Measurements from ENCODE around the gene MRPL14.
"Not testable (repeated sequence)": the region's sequence is repeated elsewhere in the genome, so short reads cannot be mapped to it uniquely, and the experiment has no call there.

MRPL14 gene

GRCh38 chr6:44110005-44110676, 17.1 kb downstream of the MRPL14 start:
- Mint-ChIP-seq H3K9me3 (no peaks in the 10 kb centered on the region), H3K4me3 (no peak overlapping the region), H3K4me1 (peaks cover 5% of the 10 kb centered on the region), H3K36me3 (peaks cover 43% of the 10 kb centered on the region), H3K27me3 (no peaks in the 10 kb centered on the region), H3K27ac (no peak overlapping the region)
- CTCF ChIA-PET, result interaction anchor here (1.1 to 2.4 kb wide), 2 partner anchors 10 to 14 kb away, joined by 3 to 6 read pairs; no protein-coding TSS in a partner anchor
- DNase-seq, result no peak

DNA sequence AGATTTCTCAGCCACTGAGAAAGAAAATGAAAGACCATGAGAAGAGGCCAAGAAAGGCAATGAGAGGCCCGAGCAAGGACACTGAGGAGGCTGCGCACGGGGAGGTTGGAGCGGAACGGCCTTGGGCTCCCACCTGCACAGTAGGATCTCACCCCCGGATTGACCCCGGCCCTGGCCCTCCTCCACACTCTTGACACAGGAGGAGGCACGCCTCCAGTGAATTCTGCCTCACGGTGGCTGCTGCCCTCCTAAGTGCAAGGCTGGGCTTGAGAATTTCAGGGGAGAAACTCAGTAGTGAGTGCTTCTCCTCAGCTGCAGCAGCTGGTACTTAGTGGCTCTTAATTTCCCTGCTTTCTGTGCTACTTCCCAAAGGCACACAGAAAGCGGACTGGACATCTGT, 18.0 kb downstream of the MRPL14 start:
- no peaks in the 10 kb centered on the region for H3K27me3 Mint-ChIP-seq
- peaks cover 5% of the 10 kb centered on the region for H3K4me1 Mint-ChIP-seq
- H3K36me3 Mint-ChIP-seq, result peaks cover 46% of the 10 kb centered on the region
- H3K4me3 Mint-ChIP-seq, result no peak overlapping the region
- CTCF ChIA-PET, result interaction anchor here (2.4 kb wide), 1 partner anchor 13 kb away, joined by 6 read pairs; no protein-coding TSS in a partner anchor
- H3K27ac Mint-ChIP-seq, result peak overlapping the region; percentile 68
- DNase-seq, result no peak
- H3K9me3 Mint-ChIP-seq, result no peaks in the 10 kb centered on the region

DNA sequence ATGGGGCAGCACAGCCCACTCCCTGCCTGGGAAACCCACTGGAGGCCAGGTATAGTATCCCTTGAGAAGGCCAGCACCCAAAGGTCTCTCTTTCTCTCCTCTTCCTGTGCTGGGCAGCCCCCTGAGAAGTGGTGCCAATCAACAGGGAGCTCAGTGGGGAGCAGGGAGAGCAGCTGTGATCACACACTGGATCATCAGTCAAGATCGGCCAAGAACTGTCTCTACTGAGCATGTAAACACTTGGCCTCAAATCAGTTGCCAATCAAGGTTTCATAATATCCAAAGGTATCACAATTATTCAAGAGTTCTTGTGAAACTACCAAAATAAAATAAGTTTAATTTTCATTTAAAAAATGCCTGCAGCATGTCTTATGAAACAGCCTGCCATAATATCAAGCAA, 18.8 kb downstream of the MRPL14 start:
- no peaks in the 10 kb centered on the region for H3K9me3 Mint-ChIP-seq
- H3K36me3 Mint-ChIP-seq, result peaks cover 44% of the 10 kb centered on the region
- CTCF ChIA-PET, result interaction anchor here (2.4 kb wide), 1 partner anchor 12 kb away, joined by 6 read pairs; no protein-coding TSS in a partner anchor
- H3K4me1 Mint-ChIP-seq, result peaks cover 5% of the 10 kb centered on the region
- no peak overlapping the region for H3K4me3 Mint-ChIP-seq
- no peaks in the 10 kb centered on the region for H3K27me3 Mint-ChIP-seq
- DNase-seq, result no peak
- H3K27ac Mint-ChIP-seq, result no peak overlapping the region

DNA sequence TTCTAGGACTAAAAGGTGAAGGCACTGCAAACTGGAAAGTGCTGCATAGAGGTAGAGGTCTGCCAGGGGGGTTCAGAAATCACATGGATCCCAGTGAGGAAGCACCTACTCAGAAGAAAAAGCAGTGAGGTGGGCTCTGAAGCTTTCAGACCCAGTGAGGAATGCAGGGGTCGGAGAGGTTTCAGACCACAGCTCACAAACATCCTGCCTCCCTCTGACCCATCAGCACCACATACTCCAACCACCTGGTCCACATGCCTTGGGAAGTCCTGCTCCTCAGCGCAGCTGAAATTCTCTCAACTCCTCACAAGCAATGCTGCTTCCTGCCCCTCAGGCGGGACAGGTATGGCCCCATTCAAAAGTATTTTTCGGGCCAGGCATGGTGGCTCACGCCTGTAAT, 20.2 kb downstream of the MRPL14 start:
- Mint-ChIP-seq H3K4me3 (no peak overlapping the region), H3K36me3 (peaks cover 34% of the 10 kb centered on the region), H3K27ac (no peak overlapping the region), H3K9me3 (no peaks in the 10 kb centered on the region), H3K4me1 (peaks cover 15% of the 10 kb centered on the region), H3K27me3 (no peaks in the 10 kb centered on the region)
- CTCF ChIA-PET, result interaction anchor here (1.4 kb wide), 1 partner anchor 11 kb away, joined by 4 read pairs; no protein-coding TSS in a partner anchor
- DNase-seq, result no peak

GRCh38 chr6:44105993-44106740, 21.1 kb downstream of the MRPL14 start:
- no peak overlapping the region for H3K27ac Mint-ChIP-seq
- DNase-seq, result no peak
- CTCF ChIA-PET, result interaction anchor here (1.3 to 1.4 kb wide), 2 partner anchors 8 to 10 kb away, joined by 4 to 5 read pairs; no protein-coding TSS in a partner anchor
- no peak overlapping the region for H3K4me3 Mint-ChIP-seq
- no peaks in the 10 kb centered on the region for H3K27me3 Mint-ChIP-seq
- peaks cover 25% of the 10 kb centered on the region for H3K36me3 Mint-ChIP-seq
- peaks cover 14% of the 10 kb centered on the region for H3K4me1 Mint-ChIP-seq
- H3K9me3 Mint-ChIP-seq, result no peaks in the 10 kb centered on the region

DNA sequence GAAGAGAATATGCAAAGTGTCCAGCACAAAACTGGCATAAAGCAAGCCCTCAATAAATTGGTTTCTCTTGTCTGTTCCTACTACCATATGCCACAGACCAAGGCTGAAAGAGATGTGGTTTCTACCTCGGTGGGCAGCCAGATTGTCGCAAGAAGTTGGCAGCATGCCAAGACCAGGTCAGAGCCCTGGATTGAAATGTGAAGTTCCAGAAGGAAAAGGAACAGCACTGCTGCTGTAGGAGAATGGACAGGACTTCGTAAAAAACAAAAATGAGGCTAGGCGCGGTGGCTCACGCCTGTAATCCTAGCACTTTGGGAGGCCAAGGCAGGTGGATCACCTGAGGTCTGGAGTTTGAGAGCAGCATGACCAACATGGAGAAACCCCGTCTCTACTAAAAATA, 22.1 kb downstream of the MRPL14 start:
- H3K4me3 Mint-ChIP-seq, result no peak overlapping the region

GRCh38 chr6:44104481-44105021, 22.7 kb downstream of the MRPL14 start:
- H3K27ac Mint-ChIP-seq, result no peak overlapping the region
- no peaks in the 10 kb centered on the region for H3K27me3 Mint-ChIP-seq
- peaks cover 14% of the 10 kb centered on the region for H3K36me3 Mint-ChIP-seq

More for the DNA sequence above, 22.1 kb downstream of the MRPL14 start:
- peaks cover 14% of the 10 kb centered on the region for H3K4me1 Mint-ChIP-seq
- H3K36me3 Mint-ChIP-seq, result peaks cover 19% of the 10 kb centered on the region
- no peaks in the 10 kb centered on the region for H3K27me3 Mint-ChIP-seq
- CTCF ChIA-PET, result no interaction called here
- H3K9me3 Mint-ChIP-seq, result no peaks in the 10 kb centered on the region
- DNase-seq, result no peak
- H3K27ac Mint-ChIP-seq, result no peak overlapping the region

DNA sequence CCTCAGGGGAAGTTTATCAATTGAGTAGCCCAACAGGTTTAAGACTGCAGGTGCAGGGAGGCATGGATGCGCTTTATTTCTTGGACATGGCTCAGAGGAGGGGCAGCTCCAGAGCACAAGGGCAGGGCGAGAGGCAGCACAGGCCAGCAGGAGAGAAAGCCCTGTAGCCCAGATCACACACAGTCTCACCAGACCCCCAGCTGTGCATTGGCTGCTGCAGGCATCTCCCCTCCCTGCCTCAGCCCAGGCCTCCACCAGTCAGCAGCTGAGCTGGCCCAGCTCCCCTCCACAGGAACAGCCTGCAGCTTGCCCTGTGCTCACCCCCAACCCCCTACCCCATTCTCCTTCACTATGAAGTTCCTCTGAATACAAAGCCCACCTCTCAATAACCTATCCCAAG, 24.7 kb downstream of the MRPL14 start:
- Mint-ChIP-seq H3K36me3 (peaks cover 8% of the 10 kb centered on the region), H3K4me3 (no peak overlapping the region), H3K9me3 (no peaks in the 10 kb centered on the region), H3K27ac (no peak overlapping the region), H3K27me3 (no peaks in the 10 kb centered on the region), H3K4me1 (peaks cover 14% of the 10 kb centered on the region)
- DNase-seq, result no peak
- CTCF ChIA-PET, result interaction anchor here (0.8 to 1.4 kb wide), 2 partner anchors 9 to 70 kb away, joined by 3 to 5 read pairs; no protein-coding TSS in a partner anchor

More at GRCh38 chr6:44104481-44105021, 22.7 kb downstream of the MRPL14 start:
- Mint-ChIP-seq H3K4me3 (no peak overlapping the region), H3K4me1 (peaks cover 14% of the 10 kb centered on the region), H3K9me3 (no peaks in the 10 kb centered on the region)
- CTCF ChIA-PET, result no interaction called here
- DNase-seq, result no peak

DNA sequence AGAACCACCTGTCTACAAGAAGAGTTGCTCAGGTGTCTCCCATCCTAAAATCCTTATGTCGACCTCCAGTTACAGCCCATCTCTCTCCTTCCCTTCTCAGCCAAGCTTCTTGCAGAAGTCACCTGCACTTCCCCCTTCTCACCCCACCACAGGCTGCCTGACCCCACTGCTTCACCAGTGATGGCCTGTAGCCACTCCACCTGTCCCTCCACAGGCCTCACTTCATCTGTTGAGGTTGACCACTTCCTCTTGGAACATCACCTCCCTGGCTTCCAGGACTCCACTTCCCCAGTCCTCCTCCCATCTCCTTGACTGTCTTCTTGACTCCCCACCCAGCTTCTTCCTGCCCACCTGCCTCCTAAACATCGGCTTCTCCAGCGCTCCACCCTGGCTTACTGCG, 25.4 kb downstream of the MRPL14 start:
- H3K27me3 Mint-ChIP-seq, result no peaks in the 10 kb centered on the region
- H3K4me3 Mint-ChIP-seq, result no peak overlapping the region
- CTCF ChIA-PET, result interaction anchor here (1.4 kb wide), 1 partner anchor 10 kb away, joined by 5 read pairs; no protein-coding TSS in a partner anchor
- H3K4me1 Mint-ChIP-seq, result peaks cover 14% of the 10 kb centered on the region
- H3K27ac Mint-ChIP-seq, result no peak overlapping the region
- H3K9me3 Mint-ChIP-seq, result no peaks in the 10 kb centered on the region
- peaks cover 8% of the 10 kb centered on the region for H3K36me3 Mint-ChIP-seq
- DNase-seq, result no peak

DNA sequence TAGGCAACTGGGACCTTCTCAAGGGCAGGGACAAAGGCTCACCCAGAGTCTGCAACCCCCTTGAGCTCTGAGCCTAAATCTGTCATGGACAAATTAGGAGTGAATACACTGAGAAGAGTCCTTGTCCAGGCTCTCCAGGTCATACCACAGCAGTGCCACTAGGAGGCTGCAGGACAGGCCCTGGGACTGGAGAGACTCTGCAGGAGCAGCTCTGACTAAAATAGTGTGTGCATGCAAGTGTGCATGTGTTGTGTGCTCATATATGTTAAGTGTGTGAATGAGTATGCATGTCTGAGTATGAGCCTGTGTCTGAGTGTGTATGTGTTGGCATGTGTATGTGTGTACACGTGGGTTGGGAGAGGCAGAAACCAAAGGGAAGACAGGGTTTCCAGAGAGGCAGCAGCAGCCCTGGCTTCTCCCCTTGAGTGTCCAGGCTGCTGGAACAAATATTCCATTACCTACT, 27.1 kb downstream of the MRPL14 start:
- Mint-ChIP-seq H3K9me3 (no peaks in the 10 kb centered on the region), H3K27me3 (no peaks in the 10 kb centered on the region), H3K4me1 (peaks cover 14% of the 10 kb centered on the region), H3K4me3 (no peak overlapping the region), H3K27ac (no peak overlapping the region), H3K36me3 (peaks cover 4% of the 10 kb centered on the region)
- DNase-seq, result peak; percentile 54
- CTCF ChIA-PET, result interaction anchor here (0.8 to 1.8 kb wide), 12 partner anchors 11 to 330 kb away, joined by 3 to 14 read pairs (median 3); partner anchors contain the start of gene SLC35B2

GRCh38 chr6:44099192-44099591, 28.1 kb downstream of the MRPL14 start:
- Mint-ChIP-seq H3K27ac (no peak overlapping the region), H3K27me3 (no peaks in the 10 kb centered on the region), H3K36me3 (no peaks in the 10 kb centered on the region), H3K4me1 (peaks cover 14% of the 10 kb centered on the region), H3K4me3 (no peak overlapping the region), H3K9me3 (no peaks in the 10 kb centered on the region)
- CTCF ChIA-PET, result interaction anchor here (0.8 to 1.8 kb wide), 9 partner anchors 11 to 241 kb away, joined by 3 to 14 read pairs (median 3); no protein-coding TSS in a partner anchor
- no peak for DNase-seq

DNA sequence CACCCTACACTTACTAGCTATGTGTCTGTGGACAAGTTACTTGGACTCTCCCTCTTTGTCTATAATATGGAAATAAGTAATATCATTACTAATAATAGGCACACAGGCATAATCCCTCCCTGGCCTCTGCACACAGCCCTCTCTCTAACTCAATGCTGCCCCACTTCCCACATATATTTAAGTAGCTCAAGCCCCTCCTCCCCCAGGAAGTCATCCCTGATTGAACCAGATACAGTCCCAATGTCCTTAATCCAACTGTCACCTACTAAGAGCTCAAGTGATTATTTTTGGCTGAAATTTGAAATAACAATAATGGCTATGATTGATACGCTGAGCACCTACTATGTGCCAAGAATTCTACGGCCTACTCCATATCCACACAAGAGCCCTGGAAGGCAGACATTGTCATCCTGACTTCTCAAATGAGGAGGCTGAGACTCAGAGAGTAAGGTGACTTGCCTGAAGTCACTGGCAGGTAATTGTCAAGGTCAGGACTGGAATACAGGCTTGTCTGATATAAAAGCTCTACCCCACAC, 29.4 kb downstream of the MRPL14 start:
- CTCF ChIA-PET, result interaction anchor here (0.6 to 3.5 kb wide), 11 partner anchors 8 to 158 kb away, joined by 3 to 37 read pairs (median 5); no protein-coding TSS in a partner anchor
- H3K27ac Mint-ChIP-seq, result no peak overlapping the region
- no peak for DNase-seq
- no peaks in the 10 kb centered on the region for H3K9me3 Mint-ChIP-seq
- H3K27me3 Mint-ChIP-seq, result no peaks in the 10 kb centered on the region
- H3K4me1 Mint-ChIP-seq, result peaks cover 12% of the 10 kb centered on the region
- H3K36me3 Mint-ChIP-seq, result no peaks in the 10 kb centered on the region
- no peak overlapping the region for H3K4me3 Mint-ChIP-seq

- no peak overlapping the region for H3K4me3 Mint-ChIP-seq
- CTCF ChIA-PET, result interaction anchor here (0.7 to 3.5 kb wide), 21 partner anchors 10 to 242 kb away, joined by 3 to 37 read pairs (median 4); partner anchors contain the start of gene CAPN11
- peaks cover under 1% of the 10 kb centered on the region for H3K4me1 Mint-ChIP-seq
- no peak overlapping the region for H3K27ac Mint-ChIP-seq
- no peaks in the 10 kb centered on the region for H3K27me3 Mint-ChIP-seq
- no peaks in the 10 kb centered on the region for H3K9me3 Mint-ChIP-seq
- peak; percentile 86 for DNase-seq
- H3K36me3 Mint-ChIP-seq, result no peaks in the 10 kb centered on the region
These were observed 30.6 kb downstream of the MRPL14 start for GRCh38 chr6:44096612-44097011.

GRCh38 chr6:44095243-44095623, 32.0 kb downstream of the MRPL14 start:
- H3K4me3 Mint-ChIP-seq, H3K36me3 Mint-ChIP-seq, DNase-seq, H3K27me3 Mint-ChIP-seq, H3K27ac Mint-ChIP-seq, H3K9me3 Mint-ChIP-seq, H3K4me1 Mint-ChIP-seq: not testable (repeated sequence)
- CTCF ChIA-PET, result interaction anchor here (1.2 to 3.5 kb wide), 7 partner anchors 10 to 244 kb away, joined by 3 to 37 read pairs (median 4); no protein-coding TSS in a partner anchor

Data from activated naive CD4-positive, alpha-beta T cell treated with anti-CD3 and anti-CD28 coated beads, Interleukin-2, amount 10 ng/mL, durations not matched to agents 7 days and 5 days (primary cell).